Mesenchymal stem cell (in vitro differentiated cells and primary cell): ENCODE data around the gene CYP27B1.

Experiments
- DNase-seq: peaks from one replicate; pipeline ENCODE4 v3.0.0-alpha.2; 2013
- H2AFZ ChIP-seq: one replicate; pipeline ENCODE4 v1.6.1; 2013; ENCODE audit warnings: low read depth, mild to moderate bottlenecking, control low read depth, inconsistent platforms, low read length, moderate library complexity
- H2AK5ac ChIP-seq: 2 replicates; pipeline ENCODE4 v1.6.1; 2013; ENCODE audit warnings: low read length, moderate library complexity, mild to moderate bottlenecking, inconsistent platforms; ENCODE audit not compliant: severe bottlenecking
- H2BK120ac ChIP-seq: one replicate; pipeline ENCODE4 v1.6.1; 2013; ENCODE audit warnings: low read depth, mild to moderate bottlenecking, inconsistent platforms, low read length, moderate library complexity
- H2BK12ac ChIP-seq, 2 experiments: one replicate each; pipeline ENCODE4 v1.6.1; 2013; ENCODE audit warnings: inconsistent platforms in 2 of 2, low read length in 2 of 2, mild to moderate bottlenecking in 2 of 2, moderate library complexity in 2 of 2, control low read depth in 1 of 2
- H2BK15ac ChIP-seq: one replicate; pipeline ENCODE4 v1.6.1; 2013; ENCODE audit warnings: mild to moderate bottlenecking, low read depth, inconsistent platforms; ENCODE audit not compliant: poor library complexity, severe bottlenecking
- H2BK5ac ChIP-seq: 2 replicates; pipeline ENCODE4 v1.6.1; 2013; ENCODE audit warnings: low read depth, mild to moderate bottlenecking, low read length, control low read depth, inconsistent platforms; ENCODE audit not compliant: poor library complexity, severe bottlenecking
- H3K14ac ChIP-seq, 2 experiments: one replicate each; pipeline ENCODE4 v1.6.1; 2013; ENCODE audit warnings: inconsistent platforms in 2 of 2, low read length in 2 of 2, control low read depth in 1 of 2, mild to moderate bottlenecking in 1 of 2, moderate library complexity in 1 of 2
- H3K18ac ChIP-seq, 2 experiments: one replicate each; pipeline ENCODE4 v1.6.1; 2013; ENCODE audit warnings: inconsistent platforms in 2 of 2, low read length in 2 of 2, control low read depth in 1 of 2, low read depth in 1 of 2, mild to moderate bottlenecking in 1 of 2
- H3K23ac ChIP-seq, 2 experiments: one replicate each; pipeline ENCODE4 v1.6.1; 2013; ENCODE audit warnings: inconsistent platforms in 2 of 2, low read length in 2 of 2, mild to moderate bottlenecking in 2 of 2, moderate library complexity in 2 of 2, control low read depth in 1 of 2
- H3K27ac ChIP-seq: 2 replicates; pipeline ENCODE4 v1.5.1; 2013; ENCODE audit warnings: mild to moderate bottlenecking, moderate library complexity, low read length, control low read depth, inconsistent platforms; ENCODE audit not compliant: poor library complexity, severe bottlenecking
- H3K27me3 ChIP-seq, 2 experiments: 2 replicates each; pipeline versions ENCODE4 v1.6.1 to v1.7.0; 2013; ENCODE audit warnings: low read length in 2 of 2, mild to moderate bottlenecking in 2 of 2, moderate library complexity in 2 of 2, control low read depth in 1 of 2, inconsistent platforms in 1 of 2; ENCODE audit not compliant: control insufficient read depth in 1 of 2, insufficient read depth in 1 of 2
- H3K36me3 ChIP-seq, 2 experiments: 2 replicates each; pipeline versions ENCODE4 v1.6.1 to v1.7.0; 2013; ENCODE audit warnings: low read length in 2 of 2, control low read depth in 1 of 2, inconsistent platforms in 1 of 2, low read depth in 1 of 2, mild to moderate bottlenecking in 1 of 2; ENCODE audit not compliant: insufficient read depth in 2 of 2, control insufficient read depth in 1 of 2
- H3K4ac ChIP-seq, 2 experiments: one replicate each; pipeline ENCODE4 v1.6.1; 2013; ENCODE audit warnings: inconsistent platforms in 2 of 2, low read length in 2 of 2, mild to moderate bottlenecking in 2 of 2, moderate library complexity in 2 of 2, control low read depth in 1 of 2, low read depth in 1 of 2
- H3K4me1 ChIP-seq: 2 replicates; pipeline ENCODE4 v1.6.1; 2013; ENCODE audit warnings: low read depth, low read length, control low read depth; ENCODE audit not compliant: control insufficient read depth, insufficient read depth
- H3K4me2 ChIP-seq: 2 replicates; pipeline ENCODE4 v1.6.1; 2013; ENCODE audit warnings: low read length, mild to moderate bottlenecking, inconsistent platforms; ENCODE audit not compliant: poor library complexity, severe bottlenecking
- H3K4me3 ChIP-seq, 2 experiments: 2 replicates each; pipeline versions ENCODE4 v1.5.1 to v1.7.0; 2013; ENCODE audit warnings: low read length in 2 of 2, mild to moderate bottlenecking in 2 of 2, control low read depth in 1 of 2, low read depth in 1 of 2; ENCODE audit not compliant: insufficient read depth in 1 of 2
- H3K79me1 ChIP-seq: replicated peaks from 2 replicates; pipeline ENCODE4 v1.6.1; 2013; ENCODE audit warnings: mild to moderate bottlenecking, control low read depth, low read length, inconsistent platforms; ENCODE audit not compliant: poor library complexity, severe bottlenecking
- H3K9ac ChIP-seq: 2 replicates; pipeline ENCODE4 v1.7.0; 2013; ENCODE audit warnings: mild to moderate bottlenecking, low read length, moderate library complexity
- H3K9me3 ChIP-seq: 2 replicates; pipeline ENCODE4 v1.7.0; 2013; ENCODE audit warnings: mild to moderate bottlenecking, low read length; ENCODE audit not compliant: control insufficient read depth
- H4K8ac ChIP-seq: one replicate; pipeline ENCODE4 v1.6.1; 2013; ENCODE audit warnings: inconsistent platforms, mild to moderate bottlenecking, low read length, moderate library complexity
- H4K91ac ChIP-seq: one replicate; pipeline ENCODE4 v1.6.1; 2013; ENCODE audit warnings: mild to moderate bottlenecking, low read length, inconsistent platforms
- WGBS: methylation state at CpG from one replicate; pipeline ENCODE4 v1.1.7; 2013; ENCODE audit warnings: mixed read lengths; 5-methylcytosine and 5-hydroxymethylcytosine counted together

The CYP27B1 gene

DNA sequence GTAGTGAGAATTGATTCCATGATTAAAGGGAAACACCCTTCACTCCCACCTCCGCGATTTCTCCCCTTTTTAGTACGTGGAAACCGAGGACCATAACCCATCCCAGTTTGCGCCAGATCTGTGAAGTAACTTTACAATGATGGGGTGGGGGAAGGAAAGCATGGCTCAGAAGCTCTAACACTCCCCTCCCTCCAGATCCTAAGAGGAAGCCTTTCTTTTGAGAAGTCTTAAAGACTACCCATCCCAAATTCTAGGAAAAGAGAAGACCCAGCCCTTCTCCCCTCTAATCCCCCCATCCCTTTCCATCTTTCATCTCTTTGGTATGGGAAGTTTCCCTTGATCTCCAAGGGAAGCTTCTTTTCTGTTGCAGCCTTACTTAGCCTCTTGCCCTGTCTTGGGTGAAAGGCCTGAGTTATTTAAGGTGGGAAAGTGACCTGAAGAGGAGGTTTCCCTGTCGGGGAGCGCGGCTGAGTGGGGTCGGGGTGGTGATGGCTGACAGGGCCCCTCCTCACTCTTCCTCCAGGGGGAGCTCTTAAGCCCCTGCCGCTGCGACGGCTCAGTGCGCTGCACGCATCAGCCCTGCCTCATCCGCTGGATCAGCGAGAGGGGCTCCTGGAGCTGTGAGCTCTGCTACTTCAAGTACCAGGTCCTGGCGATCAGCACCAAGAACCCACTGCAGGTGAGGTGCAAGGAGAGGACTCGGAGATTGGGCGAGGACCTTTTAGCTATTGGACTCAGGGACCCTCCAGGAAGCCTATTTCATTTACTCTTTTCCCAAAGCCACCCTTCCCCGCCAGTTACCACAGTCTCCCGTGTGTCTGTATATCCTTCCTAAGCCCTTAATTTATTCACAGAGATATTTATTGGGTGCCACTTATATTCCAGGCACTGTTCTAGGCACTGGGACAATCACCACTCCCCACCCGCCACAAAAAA lies 10.2 kb downstream of the CYP27B1 start:
- H2BK15ac ChIP-seq = no peak overlapping the region
- no peak overlapping the region for H2AFZ ChIP-seq
- no peaks in the 10 kb centered on the region for H3K79me1 ChIP-seq
- H2AK5ac ChIP-seq = no peak overlapping the region
- peaks cover 13 to 25% of the 10 kb centered on the region in 2 experiments for H3K27me3 ChIP-seq
- H3K4ac ChIP-seq = no peak overlapping the region
- no peak overlapping the region for H2BK12ac ChIP-seq
- H3K9me3 ChIP-seq = no peaks in the 10 kb centered on the region
- no peak overlapping the region for H4K8ac ChIP-seq
- WGBS = 16% methylated on average over 17 of the region's 22 CpGs
- H3K4me1 ChIP-seq = peaks cover 12% of the 10 kb centered on the region
- DNase-seq = peak; percentile 68
- no peak overlapping the region for H2BK5ac ChIP-seq
- H3K36me3 ChIP-seq = peaks cover 0 to 16% of the 10 kb centered on the region in 2 experiments
- H3K27ac ChIP-seq = no peak overlapping the region
- no peak overlapping the region for H2BK120ac ChIP-seq
- no peak overlapping the region for H3K9ac ChIP-seq
- H3K18ac ChIP-seq = no peak overlapping the region
- H3K14ac ChIP-seq = no peak overlapping the region
- H3K23ac ChIP-seq = no peak overlapping the region
- H4K91ac ChIP-seq = no peak overlapping the region
- H3K4me2 ChIP-seq = peak overlapping the region; percentile 49
- no peak overlapping the region for H3K4me3 ChIP-seq

DNA sequence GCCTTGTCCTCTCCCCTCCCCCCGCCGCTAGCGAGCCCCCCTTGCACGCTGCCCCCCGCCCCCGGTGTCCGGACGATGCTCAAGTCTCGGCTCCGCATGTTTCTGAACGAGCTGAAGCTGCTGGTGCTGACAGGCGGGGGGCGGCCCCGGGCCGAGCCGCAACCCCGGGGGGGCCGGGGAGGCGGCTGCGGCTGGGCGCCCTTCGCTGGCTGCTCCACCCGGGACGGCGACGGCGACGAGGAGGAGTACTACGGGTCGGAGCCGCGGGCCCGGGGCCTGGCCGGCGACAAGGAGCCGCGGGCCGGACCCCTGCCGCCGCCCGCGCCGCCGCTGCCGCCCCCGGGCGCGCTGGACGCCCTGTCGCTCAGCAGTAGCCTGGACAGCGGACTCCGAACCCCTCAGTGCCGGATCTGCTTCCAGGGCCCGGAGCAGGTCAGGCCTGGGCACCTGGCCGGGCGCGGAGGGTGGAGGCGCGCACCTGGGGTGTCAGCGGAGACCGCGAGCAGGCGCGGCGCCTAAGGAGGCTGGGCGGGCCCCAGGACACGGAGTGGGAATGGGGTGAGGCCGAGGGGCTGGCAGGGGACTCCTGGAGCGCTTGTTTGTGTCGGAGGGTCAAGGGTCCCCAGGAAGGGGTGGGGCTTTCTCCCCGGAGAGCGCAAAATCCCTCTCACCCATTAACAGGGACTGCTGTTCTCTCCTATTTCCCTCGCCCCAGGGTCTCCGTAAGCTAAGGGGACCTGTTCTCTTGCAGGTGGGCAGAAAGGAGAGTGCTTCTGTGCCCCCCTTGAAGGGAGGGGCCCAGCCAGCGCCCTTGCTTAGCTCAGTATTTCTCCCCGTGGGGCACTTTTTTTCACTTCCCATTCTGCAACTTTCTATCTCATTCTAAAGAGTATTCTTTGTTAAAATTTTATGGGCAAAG lies 11.2 kb downstream of the CYP27B1 start:
- under 1% methylated on average over 58 of the region's 76 CpGs for WGBS
- Histone ChIP-seq H2AFZ (peak overlapping the region; percentile 44), H3K9ac (peak overlapping the region; percentile 32), H3K4me1 (peaks cover 19% of the 10 kb centered on the region), H3K27me3 (peaks cover 11 to 23% of the 10 kb centered on the region in 2 experiments), H4K8ac (no peak overlapping the region), H3K9me3 (no peaks in the 10 kb centered on the region), H2BK15ac (no peak overlapping the region), H3K79me1 (no peaks in the 10 kb centered on the region), H3K23ac (peak overlapping the region in 1 of 2 experiments; percentile 70), H3K14ac (no peak overlapping the region), H3K4me3 (peak overlapping the region; percentile 65 to 75), H3K4ac (peak overlapping the region in 1 of 2 experiments; percentile 38), H4K91ac (no peak overlapping the region), H3K36me3 (peaks cover 6 to 18% of the 10 kb centered on the region in 2 experiments), H2BK12ac (no peak overlapping the region), H3K18ac (peak overlapping the region; percentile 35 to 58), H3K4me2 (peak overlapping the region; percentile 96), H3K27ac (no peak overlapping the region), H2AK5ac (no peak overlapping the region), H2BK120ac (no peak overlapping the region), H2BK5ac (no peak overlapping the region)
- DNase-seq = no peak

DNA sequence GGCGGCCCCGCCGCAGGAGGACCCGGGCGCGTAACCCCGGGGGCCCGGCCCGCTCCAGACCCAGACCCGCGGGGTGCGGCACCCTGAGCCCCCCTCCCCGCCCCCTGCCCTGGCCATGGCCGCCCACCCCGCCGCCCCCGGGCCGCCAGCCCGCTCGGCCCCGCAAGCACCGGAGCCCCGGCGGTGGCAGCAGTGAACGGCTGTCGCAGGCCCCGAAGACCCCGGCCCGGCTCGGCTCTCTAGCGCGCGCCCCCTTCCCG lies 11.8 kb downstream of the CYP27B1 start:
- H3K4me2 ChIP-seq = peak overlapping the region; percentile 96

More for the DNA sequence above, 11.8 kb downstream of the CYP27B1 start:
- H3K4me3 ChIP-seq = peak overlapping the region in 1 of 2 experiments; percentile 75
- no peak overlapping the region for H3K14ac ChIP-seq
- no peak overlapping the region for H3K18ac ChIP-seq
- no peak overlapping the region for H3K23ac ChIP-seq
- H3K4ac ChIP-seq = no peak overlapping the region
- H2BK5ac ChIP-seq = no peak overlapping the region
- no peak overlapping the region for H2BK12ac ChIP-seq
- H2AK5ac ChIP-seq = no peak overlapping the region
- H3K79me1 ChIP-seq = no peaks in the 10 kb centered on the region
- H3K27me3 ChIP-seq = peaks cover 11 to 23% of the 10 kb centered on the region in 2 experiments
- no peak overlapping the region for H2BK15ac ChIP-seq
- no peak for DNase-seq
- H3K9ac ChIP-seq = no peak overlapping the region
- no peaks in the 10 kb centered on the region for H3K9me3 ChIP-seq
- H4K8ac ChIP-seq = no peak overlapping the region
- H2BK120ac ChIP-seq = no peak overlapping the region
- H3K4me1 ChIP-seq = peaks cover 21% of the 10 kb centered on the region
- H3K36me3 ChIP-seq = peaks cover 12 to 23% of the 10 kb centered on the region in 2 experiments
- H3K27ac ChIP-seq = no peak overlapping the region
- H4K91ac ChIP-seq = no peak overlapping the region
- 0% methylated on average over 6 of the region's 34 CpGs for WGBS
- H2AFZ ChIP-seq = no peak overlapping the region
